IMR-90 (cell line): ENCODE data around the gene PLPP3. TPM values are rescaled to one million over a fixed set of nuclear protein-coding genes. Genes with fewer than 3 reads are reported as not detected.

Source experiments
- ATAC-seq: fragments of 200-7000 bp; cut with Tn5 transposase; 2 replicates; pipeline ENCODE4 v1.9.1; 2020; ENCODE audit warnings: low read depth, mild to moderate bottlenecking, moderate library complexity
- BruUV-seq: library from RNA; stranded (reverse); fragments of 400-500 nt; replicated peaks from 2 replicates; lab custom pipeline; 2021; lab: Mats Ljungman, UMichigan
- CTCF ChIA-PET: fragments of 300-600 bp; formaldehyde crosslinking; extraction: SDS; loops from one replicate; lab custom pipeline; 2021; ENCODE audit warnings: antibody characterized with exemption; lab: Yijun Ruan, JAX
- POLR2A ChIA-PET: fragments of 300-600 bp; sonication (Branson Sonifier 250); formaldehyde crosslinking; loops from one replicate; lab custom pipeline; 2022; ENCODE audit warnings: antibody characterized with exemption; ENCODE audit not compliant: unreplicated experiment; lab: Charles Lee
- DNase-seq: peaks from one replicate; pipeline ENCODE4 v3.0.0; 2013
- H2AFZ ChIP-seq: replicated peaks from 2 replicates; pipeline ENCODE3; 2013; ENCODE audit warnings: low read length, mild to moderate bottlenecking; ENCODE audit not compliant: poor library complexity
- H2AK5ac ChIP-seq: 2 replicates; pipeline ENCODE4 v1.6.1; 2013; ENCODE audit warnings: low read depth, low read length, inconsistent platforms
- H2AK9ac ChIP-seq: replicated peaks from 2 replicates; pipeline ENCODE3; 2013; ENCODE audit warnings: mild to moderate bottlenecking, low read depth, low read length, moderate library complexity; ENCODE audit not compliant: poor library complexity
- H2BK120ac ChIP-seq: 2 replicates; pipeline ENCODE4 v1.6.1; 2013; ENCODE audit warnings: low read depth, low read length, inconsistent platforms
- H2BK15ac ChIP-seq: 3 replicates; pipeline ENCODE4 v1.6.1; 2013; ENCODE audit warnings: low read depth, low read length, inconsistent platforms
- H2BK20ac ChIP-seq: 2 replicates; pipeline ENCODE4 v1.6.1; 2013; ENCODE audit warnings: low read depth, mild to moderate bottlenecking, inconsistent platforms, low read length, moderate library complexity
- H2BK5ac ChIP-seq: 2 replicates; pipeline ENCODE4 v1.6.1; 2013; ENCODE audit warnings: mild to moderate bottlenecking, low read depth, low read length, inconsistent platforms; ENCODE audit not compliant: poor library complexity, severe bottlenecking
- H3K14ac ChIP-seq: replicated peaks from 2 replicates; pipeline ENCODE4 v1.6.1; 2013; ENCODE audit warnings: low read depth, low read length, inconsistent platforms
- H3K18ac ChIP-seq: 2 replicates; pipeline ENCODE4 v1.6.1; 2013; ENCODE audit warnings: low read depth, low read length, control low read depth
- H3K23ac ChIP-seq: 2 replicates; pipeline ENCODE4 v1.6.1; 2013; ENCODE audit warnings: low read depth, low read length, inconsistent platforms
- H3K27ac ChIP-seq: 2 replicates; pipeline ENCODE4 v1.5.1; 2013; ENCODE audit warnings: mild to moderate bottlenecking, control low read depth, low read length; ENCODE audit not compliant: insufficient read depth
- H3K27me3 ChIP-seq: 2 replicates; pipeline ENCODE4 v1.6.1; 2013; ENCODE audit warnings: low read length; ENCODE audit not compliant: control insufficient read depth, insufficient read depth
- H3K36me3 ChIP-seq: 2 replicates; pipeline ENCODE4 v1.6.1; 2013; ENCODE audit warnings: low read length, mixed read lengths; ENCODE audit not compliant: control insufficient read depth, insufficient read depth
- H3K4ac ChIP-seq: 2 replicates; pipeline ENCODE4 v1.6.1; 2013; ENCODE audit warnings: low read depth, low read length, inconsistent platforms
- H3K4me1 ChIP-seq: 2 replicates; pipeline ENCODE4 v1.6.1; 2013; ENCODE audit warnings: low read length, mixed read lengths; ENCODE audit not compliant: control insufficient read depth, insufficient read depth
- H3K4me2 ChIP-seq: 2 replicates; pipeline ENCODE4 v1.6.1; 2013; ENCODE audit warnings: low read depth, mild to moderate bottlenecking, control low read depth, low read length, moderate library complexity
- H3K4me3 ChIP-seq: 2 replicates; pipeline ENCODE4 v1.5.1; 2013; ENCODE audit warnings: low read depth, mild to moderate bottlenecking, control low read depth, low read length, moderate library complexity; ENCODE audit not compliant: insufficient read depth
- H3K56ac ChIP-seq: 2 replicates; pipeline ENCODE4 v1.6.1; 2013; ENCODE audit warnings: low read length, inconsistent platforms; ENCODE audit not compliant: insufficient read depth; ENCODE audit errors: extremely low read depth
- H3K79me1 ChIP-seq, 2 experiments: 2 replicates each; pipeline ENCODE4 v1.6.1; 2013; ENCODE audit warnings: low read length in 2 of 2, inconsistent platforms in 1 of 2, low read depth in 1 of 2
- H3K9ac ChIP-seq: 2 replicates; pipeline ENCODE4 v1.6.1; 2013; ENCODE audit warnings: low read depth, low read length, control low read depth
- H3K9me1 ChIP-seq: 2 replicates; pipeline ENCODE4 v1.6.1; 2013; ENCODE audit warnings: low read length, inconsistent platforms; ENCODE audit not compliant: insufficient read depth
- H3K9me3 ChIP-seq: 2 replicates; pipeline ENCODE4 v1.6.1; 2013; ENCODE audit warnings: low read length; ENCODE audit not compliant: control insufficient read depth, insufficient read depth
- H4K20me1 ChIP-seq: 2 replicates; pipeline ENCODE4 v1.6.1; 2013; ENCODE audit warnings: low read length, inconsistent platforms; ENCODE audit not compliant: insufficient read depth
- H4K5ac ChIP-seq: 2 replicates; pipeline ENCODE4 v1.6.1; 2013; ENCODE audit warnings: mild to moderate bottlenecking, low read depth, low read length, control low read depth
- H4K8ac ChIP-seq, 2 experiments: 2 replicates each; pipeline ENCODE4 v1.6.1; 2013; ENCODE audit warnings: low read depth in 2 of 2, low read length in 2 of 2, control low read depth in 1 of 2, inconsistent platforms in 1 of 2
- H4K91ac ChIP-seq: 2 replicates; pipeline ENCODE4 v1.6.1; 2013; ENCODE audit warnings: low read depth, low read length, inconsistent platforms; ENCODE audit not compliant: insufficient read depth
- BHLHE40 ChIP-seq: fragments of 150-350 bp; IDR thresholded peaks from 2 replicates; pipeline ENCODE4 v1.6.1; 2016; ENCODE audit warnings: mild to moderate bottlenecking, low read depth, low read length
- FOS ChIP-seq: fragments of 150-350 bp; IDR thresholded peaks from 2 replicates; pipeline ENCODE4 v1.6.1; 2016; ENCODE audit warnings: low read depth, low read length
- MAFK ChIP-seq: IDR thresholded peaks from 2 replicates; pipeline ENCODE4 v1.6.1; 2012; ENCODE audit warnings: low read depth, low read length, improper control_type of control experiment
- RFX5 ChIP-seq: IDR thresholded peaks from 2 replicates; pipeline ENCODE4 v1.8.0; 2012; ENCODE audit warnings: low read depth, mild to moderate bottlenecking, low read length, moderate library complexity
- WGBS, 2 experiments: methylation state at CpG; one replicate each; pipeline versions ENCODE4 v1.1.5 to v1.1.7; 2013; ENCODE audit warnings: missing lambda C conversion rate in 2 of 2; ENCODE audit not compliant: insufficient read length in 1 of 2; ENCODE audit errors: extremely low coverage in 2 of 2; 5-methylcytosine and 5-hydroxymethylcytosine counted together
- dilution Hi-C: fragments of 300-500 bp; cut with HindIII; formaldehyde crosslinking; loops from one replicate; pipeline ENCODE4 v1.14.3; 2018; ENCODE audit warnings: low sequenced_read_pairs; ENCODE audit not compliant: unreplicated experiment
- in situ Hi-C: fragments of 300-500 bp; cut with MboI; formaldehyde crosslinking; loops from 3 replicates; pipeline ENCODE4 v1.14.3; 2019; ENCODE audit warnings: low sequenced_read_pairs, inconsistent platforms, mixed read lengths
- intact Hi-C: fragments of 100-400 bp; cut with micrococcal nuclease; formaldehyde crosslinking; loops from 2 replicates; pipeline ENCODE4 v1.10.0; 2022
- polyA plus RNA-seq, 3 experiments: library from polyadenylated mRNA; depleted of rRNA; stranded (reverse); fragments of >200 nt; gene quantifications; 2 replicates each; pipeline ENCODE4 v1.2.3, GENCODE V29; 2012; ENCODE audit warnings: low replicate concordance in 1 of 3
- total RNA-seq: library from RNA; depleted of rRNA; stranded (reverse); fragments of >200 nt; gene quantifications from 2 replicates; pipeline ENCODE4 v1.2.3, GENCODE V29; 2012

The PLPP3 gene
- total and polyA plus RNA-seq, 2 of the 4 experiments (the other 2 are of a cell fraction), result 49.9 to 56.6 TPM

DNA sequence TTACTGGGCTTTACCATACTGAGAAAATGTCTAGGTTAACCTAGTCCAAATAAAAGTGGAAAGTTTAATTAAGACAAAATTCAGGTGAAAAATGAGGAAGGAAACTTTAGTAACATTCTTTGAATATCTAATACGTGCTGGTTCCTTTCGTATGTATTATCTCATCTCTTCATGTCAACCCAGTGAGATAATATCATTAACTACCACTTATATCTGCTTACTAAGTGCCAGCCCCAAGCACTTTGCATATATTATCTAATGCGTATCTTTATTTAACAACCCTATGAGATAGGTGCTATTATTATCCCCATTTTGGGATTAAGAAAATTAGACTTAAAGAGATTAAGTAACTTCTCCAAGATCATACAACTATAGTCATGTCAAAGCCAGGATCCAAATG is 12.5 kb upstream of the PLPP3 start:
- Histone ChIP-seq H3K23ac (no peak overlapping the region), H3K56ac (no peak overlapping the region), H3K4me3 (no peak overlapping the region), H3K9me3 (no peaks in the 10 kb centered on the region), H2BK120ac (no peak overlapping the region), H3K4me2 (no peak overlapping the region), H3K9me1 (no peaks in the 10 kb centered on the region), H3K36me3 (no peaks in the 10 kb centered on the region), H2BK15ac (no peak overlapping the region), H2BK5ac (no peak overlapping the region), H3K79me1 (no peaks in the 10 kb centered on the region), H4K8ac (no peak overlapping the region), H3K9ac (no peak overlapping the region), H4K5ac (no peak overlapping the region), H4K20me1 (no peaks in the 10 kb centered on the region), H3K27me3 (no peaks in the 10 kb centered on the region), H2AK5ac (no peak overlapping the region), H3K14ac (no peak overlapping the region), H4K91ac (no peak overlapping the region), H3K18ac (no peak overlapping the region), H3K4me1 (no peaks in the 10 kb centered on the region), H3K4ac (no peak overlapping the region), H2BK20ac (no peak overlapping the region), H2AFZ (no peak overlapping the region), H3K27ac (no peak overlapping the region), H2AK9ac (no peak overlapping the region)
- ATAC-seq (no peak), DNase-seq (no peak)
- TF ChIP-seq MAFK (no peak), FOS (no peak), RFX5 (no peak), BHLHE40 (no peak)
- BruUV-seq, result no TSS peak
- in situ Hi-C loops, result loop anchor here (10.0 kb wide), 1 partner anchor 223 kb away; the partner anchor contains the start of gene FYB2
- WGBS, 2 experiments, result no CpG with 5 or more reads among the region's 3 CpGs
- intact Hi-C loops, result no loop called here
- CTCF ChIA-PET, result no interaction called here
- dilution Hi-C loops, result loop anchor here (25.0 kb wide), 1 partner anchor 1305 kb away; no protein-coding TSS in a partner anchor
- POLR2A ChIA-PET, result no interaction called here
